SH-SY5Y (cell line): Measurements from ENCODE around the gene PRDM13.

ENCODE experiments used
- GATA2 ChIP-seq: IDR thresholded peaks from 2 replicates; pipeline ENCODE4 v1.6.1; 2011; ENCODE audit warnings: mild to moderate bottlenecking, low read depth, low read length
- GATA3 ChIP-seq: IDR thresholded peaks from 2 replicates; pipeline ENCODE4 v1.6.1; 2011; ENCODE audit warnings: low read depth, mild to moderate bottlenecking, low read length, moderate library complexity

DNA sequence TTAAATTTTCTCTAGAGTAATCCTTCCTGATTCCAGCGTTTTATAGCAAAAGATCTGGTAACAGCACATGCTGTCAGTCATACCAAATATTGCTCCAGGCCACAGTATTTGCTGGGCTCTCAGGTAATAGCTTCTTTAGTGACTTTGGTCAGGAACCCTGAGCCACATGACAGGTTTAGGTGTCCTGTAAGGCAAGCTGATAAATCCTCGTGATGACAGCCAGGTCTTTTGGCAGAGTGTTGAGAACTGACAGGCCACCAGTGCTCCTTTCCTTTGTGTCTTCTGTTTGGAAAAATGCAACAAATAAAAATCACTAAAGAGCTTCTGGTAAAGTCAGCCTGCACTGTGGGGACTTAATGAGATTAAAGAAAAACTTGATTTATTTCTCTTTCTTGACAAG lies 34.6 kb downstream of the PRDM13 start:
- no peak for TF ChIP-seq GATA2
- no peak for TF ChIP-seq GATA3
